HG03103 (cell line): ENCODE results near the gene GPR161.

ENCODE experiments used
- ATAC-seq: cut with Tn5 transposase; IDR thresholded peaks from one replicate; pipeline ENCODE4 v1.9.1; 2021; ENCODE audit warnings: low read depth; ENCODE audit not compliant: unreplicated experiment

Gene GPR161

GRCh38 chr1:168050880-168051279 is 85.8 kb downstream of the GPR161 start:
- no peak for ATAC-seq

DNA sequence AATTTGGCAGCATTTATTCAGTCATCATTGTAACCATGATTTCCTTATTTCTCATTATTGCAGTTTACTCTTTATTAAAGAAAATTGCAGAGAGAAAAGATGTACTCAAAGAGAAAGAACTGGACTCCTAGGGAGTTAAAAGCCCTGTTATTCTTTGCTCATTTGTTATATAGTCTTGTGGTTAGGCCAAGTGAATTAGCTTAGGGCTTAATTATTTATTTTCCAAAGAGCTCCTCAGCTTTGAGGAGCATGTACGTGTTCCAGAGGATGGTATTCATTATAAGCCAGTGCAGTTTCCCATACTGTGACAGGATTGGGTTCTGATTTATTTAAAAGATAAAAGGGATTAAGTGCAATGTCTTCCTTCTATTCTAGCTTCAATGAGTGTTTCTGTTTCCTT is 86.4 kb downstream of the GPR161 start:
- ATAC-seq = no peak

- ATAC-seq = no peak
These were observed 91.4 kb downstream of the GPR161 start for GRCh38 chr1:168045311-168045710.

DNA sequence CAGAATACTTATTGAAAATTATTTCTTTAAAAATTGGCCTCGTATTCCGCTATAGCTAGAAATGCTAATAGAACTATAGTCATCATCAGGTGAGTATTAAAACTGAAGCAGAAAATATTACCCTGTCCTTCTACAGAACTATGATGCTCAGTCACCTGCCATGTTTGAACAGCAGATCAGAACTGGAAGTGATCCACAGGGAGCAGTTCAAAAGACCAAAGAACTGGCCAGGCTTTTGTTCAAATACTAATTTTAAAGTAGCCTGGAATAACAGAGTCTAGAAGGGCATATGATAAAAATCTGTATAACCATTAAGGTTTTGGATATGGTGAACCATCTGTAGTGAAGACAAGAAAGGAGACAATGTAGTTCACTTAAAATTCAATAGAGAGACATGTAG is 94.4 kb downstream of the GPR161 start:
- no peak for ATAC-seq

DNA sequence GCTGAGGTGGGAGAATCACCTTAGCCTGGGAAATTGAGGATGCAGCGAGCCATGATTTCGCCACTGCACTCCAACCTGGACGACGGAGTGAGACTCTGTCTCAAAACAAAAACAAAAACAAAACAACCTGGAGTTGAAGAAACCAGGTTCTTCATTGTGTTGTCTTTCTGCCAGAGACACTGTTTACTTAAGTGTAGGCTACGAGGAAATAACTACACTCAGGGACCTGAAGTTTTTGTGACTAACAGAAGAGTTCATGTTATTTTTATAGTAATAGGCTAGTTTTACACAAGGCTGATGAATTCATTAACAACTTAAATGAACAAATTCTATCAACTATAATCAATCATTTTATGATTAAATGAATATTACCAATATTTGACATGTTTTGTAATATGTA is 101.4 kb downstream of the GPR161 start:
- no peak for ATAC-seq

DNA sequence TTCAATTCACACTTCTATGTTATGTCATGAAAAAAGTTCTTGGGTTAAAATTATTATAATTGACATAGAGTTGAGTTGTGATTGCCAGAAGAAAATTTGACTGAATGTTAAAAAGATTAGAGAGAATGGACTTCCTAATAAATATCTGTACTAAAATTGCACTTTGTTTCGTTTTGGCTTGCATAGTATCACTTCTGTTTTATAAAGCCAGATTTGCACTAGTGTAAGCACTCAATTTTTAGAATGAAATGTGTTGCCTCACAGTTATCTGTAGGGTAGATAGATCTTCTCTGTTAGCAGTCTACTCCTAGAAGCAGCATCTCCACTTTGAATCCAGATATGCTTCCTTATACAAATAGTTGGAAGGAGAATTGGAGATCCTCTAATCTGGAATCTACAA is 104.7 kb downstream of the GPR161 start:
- peak; percentile 52 for ATAC-seq

DNA sequence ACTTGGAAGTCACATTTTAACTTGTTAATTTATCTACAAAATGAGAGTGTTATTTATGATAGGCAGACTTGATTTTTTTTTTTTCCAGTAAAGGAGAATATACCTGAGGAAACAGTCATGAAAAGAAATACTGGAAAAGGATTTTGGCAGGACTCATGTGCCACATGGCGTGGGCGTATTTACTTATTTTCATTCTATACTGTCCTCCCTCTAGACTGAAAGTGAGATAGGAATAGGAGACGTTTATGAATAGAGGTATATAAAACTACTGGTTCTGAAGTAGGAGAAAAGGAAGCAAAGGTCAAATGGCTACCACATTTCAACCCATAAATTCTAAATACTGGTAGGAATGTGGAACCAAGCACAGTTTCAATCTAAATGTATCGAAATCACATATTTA is 105.1 kb downstream of the GPR161 start:
- ATAC-seq = no peak

DNA sequence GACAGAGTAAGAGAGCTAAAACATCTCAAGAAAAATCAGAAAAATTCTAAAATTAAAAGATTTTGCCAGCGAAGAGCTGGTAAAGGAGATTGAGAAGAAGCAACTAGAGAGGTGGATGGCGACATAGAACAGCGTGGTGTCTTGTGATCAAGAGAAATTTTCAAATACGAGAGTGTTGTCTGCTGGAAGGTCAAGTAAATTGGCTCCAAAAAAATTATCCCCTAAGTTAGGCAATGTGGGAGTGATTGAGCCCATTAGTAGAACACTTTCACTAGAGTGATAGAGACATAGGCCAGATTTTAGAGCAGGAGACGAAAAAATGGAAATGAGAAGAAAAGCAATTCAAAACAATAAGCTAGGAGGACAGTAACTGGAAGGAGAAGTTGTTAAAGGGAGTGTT is 105.5 kb downstream of the GPR161 start:
- ATAC-seq = no peak
